Measurements from ENCODE around the gene TCIRG1. TPM values are rescaled to one million over a fixed set of nuclear protein-coding genes. Genes with fewer than 3 reads are reported as not detected.

TCIRG1 gene
- total RNA-seq, 4 donors from 2014 or later = 19.4 to 50.9 (median 41.2) TPM

DNA sequence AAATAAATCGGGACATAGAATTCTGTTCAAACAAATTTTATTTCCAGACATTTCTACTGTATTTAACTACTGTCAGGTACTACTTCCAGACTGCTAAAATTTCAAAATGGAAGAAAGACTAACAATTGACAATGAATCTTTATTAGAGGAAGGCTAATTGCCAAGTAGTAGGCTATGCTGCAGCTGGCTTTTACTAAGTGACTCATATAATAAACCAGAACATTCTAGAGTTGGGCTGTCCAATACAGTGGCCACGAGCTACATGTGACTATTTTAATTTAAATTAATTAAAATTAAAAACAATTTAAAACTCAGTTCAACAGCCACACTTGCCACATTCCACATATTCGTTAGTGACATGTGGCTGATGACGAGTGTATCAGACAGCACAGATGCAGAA, 54.7 kb downstream of the TCIRG1 start:
- Histone ChIP-seq H3K36me3 (no peaks in the 10 kb centered on the region), H3K27ac (no peak overlapping the region)
- 86% methylated on average over 4 of the region's 4 CpGs for WGBS

DNA sequence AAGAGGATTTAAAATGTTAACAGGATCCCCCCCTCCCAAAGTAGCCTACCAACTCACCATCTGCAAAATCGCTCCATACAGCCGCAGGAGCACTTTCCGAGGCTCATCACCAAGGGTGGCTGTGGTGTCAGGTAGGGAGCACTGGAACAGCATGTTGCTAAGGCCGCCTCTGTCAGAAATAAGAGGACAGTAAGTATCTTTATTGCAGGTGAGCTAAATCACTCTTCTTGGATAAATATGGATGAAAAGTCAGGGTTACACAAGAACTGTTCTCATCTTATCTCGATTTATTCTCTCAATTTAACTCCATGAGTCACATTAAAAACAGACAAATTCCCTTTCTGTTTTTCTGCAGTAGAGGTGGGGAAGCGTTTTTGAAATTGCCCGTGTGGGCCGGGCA, 58.1 kb downstream of the TCIRG1 start:
- Histone ChIP-seq H3K4me3 (no peak overlapping the region), H3K27ac (no peak overlapping the region), H3K36me3 (no peaks in the 10 kb centered on the region), H3K27me3 (no peaks in the 10 kb centered on the region), H3K9me3 (no peaks in the 10 kb centered on the region), H3K4me1 (no peaks in the 10 kb centered on the region)
- TF ChIP-seq POLR2A (IDR thresholded peaks at IDR 0.05) (no peak), POLR2AphosphoS5 (IDR thresholded peaks at IDR 0.05) (no peak), EP300 (IDR thresholded peaks at IDR 0.05) (no peak)
- TF ChIP-seq, protein P1, sequence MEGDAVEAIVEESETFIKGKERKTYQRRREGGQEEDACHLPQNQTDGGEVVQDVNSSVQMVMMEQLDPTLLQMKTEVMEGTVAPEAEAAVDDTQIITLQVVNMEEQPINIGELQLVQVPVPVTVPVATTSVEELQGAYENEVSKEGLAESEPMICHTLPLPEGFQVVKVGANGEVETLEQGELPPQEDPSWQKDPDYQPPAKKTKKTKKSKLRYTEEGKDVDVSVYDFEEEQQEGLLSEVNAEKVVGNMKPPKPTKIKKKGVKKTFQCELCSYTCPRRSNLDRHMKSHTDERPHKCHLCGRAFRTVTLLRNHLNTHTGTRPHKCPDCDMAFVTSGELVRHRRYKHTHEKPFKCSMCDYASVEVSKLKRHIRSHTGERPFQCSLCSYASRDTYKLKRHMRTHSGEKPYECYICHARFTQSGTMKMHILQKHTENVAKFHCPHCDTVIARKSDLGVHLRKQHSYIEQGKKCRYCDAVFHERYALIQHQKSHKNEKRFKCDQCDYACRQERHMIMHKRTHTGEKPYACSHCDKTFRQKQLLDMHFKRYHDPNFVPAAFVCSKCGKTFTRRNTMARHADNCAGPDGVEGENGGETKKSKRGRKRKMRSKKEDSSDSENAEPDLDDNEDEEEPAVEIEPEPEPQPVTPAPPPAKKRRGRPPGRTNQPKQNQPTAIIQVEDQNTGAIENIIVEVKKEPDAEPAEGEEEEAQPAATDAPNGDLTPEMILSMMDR (IDR thresholded peaks at IDR 0.05) = no peak
- no peak for DNase-seq (ENCODE audit: low spot score in 2 of 2)
- WGBS = 98% methylated on average over 8 of the region's 8 CpGs

More for the DNA sequence above, 54.7 kb downstream of the TCIRG1 start:
- DNase-seq (ENCODE audit: low spot score in 2 of 2) = no peak
- Histone ChIP-seq H3K27me3 (no peaks in the 10 kb centered on the region), H3K9me3 (no peaks in the 10 kb centered on the region), H3K4me3 (no peak overlapping the region), H3K4me1 (no peaks in the 10 kb centered on the region)
- no peak for TF ChIP-seq POLR2A (IDR thresholded peaks at IDR 0.05)

DNA sequence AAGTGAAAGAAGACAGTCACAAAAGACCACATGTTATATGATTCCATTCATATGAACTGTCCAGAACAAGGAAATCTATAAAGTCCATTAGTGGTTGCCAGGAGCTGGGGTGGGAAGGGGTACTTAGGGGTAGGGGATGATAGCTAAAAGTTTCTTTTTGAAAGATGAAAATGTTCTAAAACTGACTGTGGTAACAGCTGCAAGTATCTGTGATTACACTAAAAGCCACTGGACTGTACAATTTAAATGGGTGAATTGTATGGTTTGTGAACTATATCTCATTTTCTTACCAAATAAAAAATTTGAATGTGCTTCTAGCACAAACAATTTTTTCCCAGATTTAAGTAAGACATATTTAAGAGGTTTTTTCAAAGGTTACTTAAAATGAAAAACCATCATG, 60.2 kb downstream of the TCIRG1 start:
- no peaks in the 10 kb centered on the region for H3K4me1 ChIP-seq
- DNase-seq (ENCODE audit: low spot score in 2 of 2) = no peak
- H3K4me3 ChIP-seq = no peak overlapping the region
- H3K27ac ChIP-seq = no peak overlapping the region
- no peaks in the 10 kb centered on the region for H3K9me3 ChIP-seq
- H3K36me3 ChIP-seq = no peaks in the 10 kb centered on the region
- TF ChIP-seq POLR2A (IDR thresholded peaks at IDR 0.05) (no peak), POLR2AphosphoS5 (IDR thresholded peaks at IDR 0.05) (no peak), EP300 (IDR thresholded peaks at IDR 0.05) (no peak)
- TF ChIP-seq, protein P1 (IDR thresholded peaks at IDR 0.05) = no peak
- H3K27me3 ChIP-seq = no peaks in the 10 kb centered on the region

DNA sequence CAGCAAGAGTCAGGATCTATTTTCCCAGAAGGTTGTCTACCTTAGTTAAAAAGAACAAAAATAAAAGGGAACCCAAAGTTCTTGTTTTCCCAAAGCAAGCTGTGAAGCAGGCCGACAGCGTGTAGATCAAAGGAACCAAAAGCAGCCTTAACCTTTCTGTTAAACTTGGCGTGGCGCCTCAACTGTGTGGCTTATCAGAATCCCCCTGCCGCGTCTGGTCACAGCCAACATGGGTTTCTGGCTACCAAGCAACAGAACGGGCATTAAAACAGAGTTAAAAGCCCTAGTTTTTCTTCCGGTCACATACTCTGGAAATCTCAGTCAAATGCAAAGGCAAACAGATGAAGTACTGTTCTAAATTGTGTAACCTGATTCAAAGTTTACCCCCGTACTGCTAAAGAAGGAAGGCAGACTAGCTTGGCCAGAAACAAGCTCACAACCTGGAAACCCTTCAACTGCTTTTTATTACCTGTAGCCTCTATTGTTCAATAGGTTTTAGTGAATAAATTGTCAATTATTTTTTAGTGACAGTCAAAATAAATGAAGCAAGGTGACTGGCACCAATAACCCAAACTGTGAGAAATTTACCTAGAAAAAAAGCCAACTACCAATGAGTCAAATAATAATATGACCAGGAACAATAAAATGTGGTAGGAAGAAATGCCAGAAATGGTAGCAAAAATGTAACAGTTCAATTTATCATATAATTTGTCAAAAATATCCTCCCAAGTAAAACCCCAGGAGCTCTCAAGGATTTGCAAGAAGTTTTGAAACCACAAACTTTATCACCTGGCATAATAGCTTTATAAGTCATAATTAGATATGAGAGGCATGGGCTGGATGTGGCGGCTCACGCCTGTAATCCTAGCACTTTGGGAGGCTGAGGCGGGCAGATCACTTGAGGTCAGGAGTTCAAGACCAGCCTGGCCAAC, 60.9 kb downstream of the TCIRG1 start:
- Histone ChIP-seq H3K27ac (no peak overlapping the region), H3K36me3 (no peaks in the 10 kb centered on the region), H3K4me1 (no peaks in the 10 kb centered on the region), H3K9me3 (no peaks in the 10 kb centered on the region), H3K27me3 (no peaks in the 10 kb centered on the region), H3K4me3 (no peak overlapping the region)
- WGBS = 63% methylated on average over 12 of the region's 12 CpGs
- TF ChIP-seq POLR2A (IDR thresholded peaks at IDR 0.05) = no peak
- TF ChIP-seq, protein P1 (IDR thresholded peaks at IDR 0.05) = no peak
- TF ChIP-seq EP300 (IDR thresholded peaks at IDR 0.05) = no peak
- no peak for TF ChIP-seq POLR2AphosphoS5 (IDR thresholded peaks at IDR 0.05)
- DNase-seq (ENCODE audit: low spot score in 2 of 2) = no peak

Other genes starting within 250 kb of the TCIRG1 start
- 10 to 100 TPM; 22.7 to 34.3 (median 28.1) TPM for gene UNC93B1, start 34.9 kb upstream of the TCIRG1 start, total RNA-seq
- gene ALDH3B1, start 28.7 kb upstream of the TCIRG1 start, total RNA-seq = 1 to 10 TPM; 3.2 to 6.4 (median 5.9) TPM
- 100 to 1,000 TPM in 3 of 4 donors, 10 to 100 TPM in 1; 90.8 to 155 (median 148) TPM for gene NDUFS8, start 8.3 kb upstream of the TCIRG1 start, total RNA-seq
- 10 to 100 TPM in 3 of 4 donors, 1 to 10 TPM in 1; 7.8 to 21.4 (median 15.3) TPM for gene CHKA, start 82.4 kb downstream of the TCIRG1 start, total RNA-seq
- 10 to 100 TPM; 27.2 to 40.5 (median 33.3) TPM for gene KMT5B, start 174.3 kb downstream of the TCIRG1 start, total RNA-seq
- 10 to 100 TPM in 3 of 4 donors, 1 to 10 TPM in 1; 7.2 to 24.8 (median 16.7) TPM for gene C11orf24, start 232.9 kb downstream of the TCIRG1 start, total RNA-seq

Data from suprapubic skin (tissue), 4 donors.